Cerebellar nuclear complex (tissue), 1 donor: Measurements from ENCODE around the gene TMPRSS9.
A peak's percentile ranks its signal among the peaks of the same experiment; 100 is the strongest.
"Not testable (repeated sequence)": the region's sequence is repeated elsewhere in the genome, so short reads cannot be mapped to it uniquely, and the experiment has no call there.

ENCODE experiments used
- DNase-seq, 2 experiments: peaks; one replicate each; lab custom pipeline; 2025; lab: John Stamatoyannopoulos, UW

TMPRSS9 gene

GRCh38 chr19:2436926-2437325 is 76.9 kb downstream of the TMPRSS9 start:
- no peak for DNase-seq

- DNase-seq, result peak in 1 of 2 experiments; percentile 18
Observed at GRCh38 chr19:2438178-2438577, 78.1 kb downstream of the TMPRSS9 start.

- no peak for DNase-seq
Observed at GRCh38 chr19:2440515-2440914, 80.5 kb downstream of the TMPRSS9 start.

- no peak for DNase-seq
Observed at GRCh38 chr19:2441096-2441752, 81.2 kb downstream of the TMPRSS9 start.

GRCh38 chr19:2443116-2443784 is 83.2 kb downstream of the TMPRSS9 start:
- DNase-seq, result no peak

GRCh38 chr19:2443785-2444182 is 83.7 kb downstream of the TMPRSS9 start:
- DNase-seq, result no peak

- DNase-seq, result no peak
Observed at GRCh38 chr19:2444251-2445002, 84.4 kb downstream of the TMPRSS9 start.

GRCh38 chr19:2446381-2446780 is 86.3 kb downstream of the TMPRSS9 start:
- no peak for DNase-seq

GRCh38 chr19:2449019-2449418 is 89.0 kb downstream of the TMPRSS9 start:
- DNase-seq, result no peak

GRCh38 chr19:2451138-2451537 is 91.1 kb downstream of the TMPRSS9 start:
- DNase-seq, result no peak

- DNase-seq, result no peak
Observed at GRCh38 chr19:2451741-2452140, 91.7 kb downstream of the TMPRSS9 start.

- no peak for DNase-seq
Observed at GRCh38 chr19:2453431-2454025, 93.5 kb downstream of the TMPRSS9 start.

GRCh38 chr19:2454199-2454961 is 94.3 kb downstream of the TMPRSS9 start:
- no peak for DNase-seq

GRCh38 chr19:2454962-2455850 is 95.1 kb downstream of the TMPRSS9 start:
- no peak for DNase-seq

- no peak for DNase-seq
Observed at GRCh38 chr19:2455851-2456570, 95.9 kb downstream of the TMPRSS9 start.

- no peak for DNase-seq
Observed at GRCh38 chr19:2457394-2458037, 97.5 kb downstream of the TMPRSS9 start.

- no peak for DNase-seq
Observed at GRCh38 chr19:2458054-2458453, 98.0 kb downstream of the TMPRSS9 start.

- not testable (repeated sequence) for DNase-seq
Observed at GRCh38 chr19:2458776-2459175, 98.7 kb downstream of the TMPRSS9 start.

- no peak for DNase-seq
Observed at GRCh38 chr19:2460245-2460644, 100.2 kb downstream of the TMPRSS9 start.
